H1 (cell line): ENCODE measurements around the gene ENDOD1. TPM values are rescaled to one million over a fixed set of nuclear protein-coding genes. Genes with fewer than 3 reads are reported as not detected.

Experiments used
- EP300 ChIP-seq, 2 experiments: IDR thresholded peaks; 1 replicate in 1 of 2; 2 replicates in 1 of 2; pipeline ENCODE4 v1.6.1; 2011 to 2012; ENCODE audit warnings: low read depth in 2 of 2, low read length in 2 of 2, mild to moderate bottlenecking in 2 of 2, borderline replicate concordance in 1 of 2, inconsistent platforms in 1 of 2, moderate library complexity in 1 of 2
- KDM1A ChIP-seq: fragments of 200-600, 300-600 bp; sonication (generic); IDR thresholded peaks from 2 replicates; pipeline ENCODE4 v1.7.1; 2016; ENCODE audit warnings: mild to moderate bottlenecking, low read length, borderline replicate concordance
- SAP30 ChIP-seq: fragments of 300-600 bp; sonication (generic); IDR thresholded peaks from 2 replicates; pipeline ENCODE4 v1.7.1; 2012; ENCODE audit warnings: low read length, moderate library complexity, mild to moderate bottlenecking, inconsistent platforms; ENCODE audit not compliant: insufficient read depth, insufficient replicate concordance
- ZNF274 ChIP-seq: IDR thresholded peaks from 2 replicates; pipeline ENCODE4 v1.7.0; 2012; ENCODE audit warnings: low read length, borderline replicate concordance; ENCODE audit errors: extremely low read depth
- polyA plus RNA-seq, 7 experiments: library from polyadenylated mRNA; depleted of rRNA in 3 of 7; stranded (reverse) in 5 of 7; unstranded in 2 of 7; fragments of >200 nt in 5 of 7; fragments of 200-250 nt in 2 of 7; gene quantifications; 1 replicate in 5 of 7; 2 replicates in 1 of 7; 4 replicates in 1 of 7; pipeline versions ENCODE4 v1.2.1 to v1.2.3, GENCODE V29; 2011 to 2013; ENCODE audit warnings: missing spikeins in 2 of 7, mixed read lengths in 2 of 7
- total RNA-seq: library from RNA; stranded (reverse); fragmentation: NEBNext Ultra II Directional; extraction: Animal tissue kit (Norgen Biotek cat#: 25700); gene quantifications from 2 replicates; pipeline ENCODE4 v1.2.1, GENCODE V29; 2021

Gene ENDOD1
- total and polyA plus RNA-seq, 2 of the 8 experiments (the other 6 are each of a cell fraction or from before 2014, with no cell fraction given) = 1.2 to 2.5 TPM

DNA sequence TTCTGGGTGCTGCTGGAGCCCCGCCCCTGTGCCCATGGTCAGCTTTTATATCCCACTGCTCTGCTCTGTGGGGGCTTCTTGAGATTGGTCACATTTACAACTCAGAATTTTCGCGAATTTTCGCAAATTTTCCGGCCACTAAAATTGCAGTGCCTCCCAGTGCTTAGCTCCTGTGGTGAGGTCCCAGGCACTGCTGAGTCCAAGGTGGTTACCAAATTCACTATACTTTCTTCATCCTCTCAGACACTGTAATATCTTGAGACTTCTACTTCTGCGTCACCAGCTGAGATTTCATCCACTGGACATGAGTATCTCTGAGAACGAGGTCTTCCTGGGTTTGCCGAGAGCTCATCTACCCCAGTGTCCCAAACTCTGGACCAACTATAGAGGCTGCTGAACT lies 31.7 kb upstream of the ENDOD1 start (continued):
- TF ChIP-seq ZNF274 (no peak), EP300 (IDR thresholded peaks at IDR 0.05; ENCODE audit: borderline replicate concordance in 1 of 2, low read depth in 2 of 2, low read length in 2 of 2) (no peak), KDM1A (no peak), SAP30 (no peak)
